Islet precursor cell (in vitro differentiated cells): ENCODE measurements around the gene DOK1.

Source experiments
- DNase-seq: peaks from one replicate; pipeline ENCODE4 v3.0.0-alpha.2; 2018

The DOK1 gene

GRCh38 chr2:74525717-74526648 lies 28.5 kb upstream of the DOK1 start, which contains the start of gene DQX1:
Gene DQX1 (minus strand): TSS chr2:74526231. CDS start chr2:74525729, 502 bp downstream.
- DNase-seq, result peak; percentile 68

- DNase-seq, result no peak
Measured at GRCh38 chr2:74526649-74527230, 27.8 kb upstream of the DOK1 start.

- no peak for DNase-seq
Measured at GRCh38 chr2:74527741-74528140, 26.8 kb upstream of the DOK1 start.

GRCh38 chr2:74528600-74529356 lies 25.7 kb upstream of the DOK1 start:
- no peak for DNase-seq

GRCh38 chr2:74529357-74530238 lies 24.9 kb upstream of the DOK1 start, which contains the start of the genes AUP1 and HTRA2:
Gene AUP1 (minus strand): TSS chr2:74529706. CDS start chr2:74529629, 77 bp downstream.
Gene HTRA2 (plus strand): TSS chr2:74529933. CDS start chr2:74530007, 74 bp downstream.
- peak; percentile 99 for DNase-seq

- peak; percentile 70 for DNase-seq
Measured at GRCh38 chr2:74530239-74531187, 24.0 kb upstream of the DOK1 start.

- DNase-seq, result no peak
Measured at GRCh38 chr2:74531666-74532065, 22.9 kb upstream of the DOK1 start.

- DNase-seq, result no peak
Measured at GRCh38 chr2:74532222-74532621, 22.3 kb upstream of the DOK1 start.

- DNase-seq, result no peak
Measured at GRCh38 chr2:74533464-74533863, 21.1 kb upstream of the DOK1 start.

- DNase-seq, result no peak
Measured at GRCh38 chr2:74534411-74534810, 20.1 kb upstream of the DOK1 start.

GRCh38 chr2:74535440-74535965 lies 19.0 kb upstream of the DOK1 start:
- no peak for DNase-seq

GRCh38 chr2:74536166-74536950 lies 18.2 kb upstream of the DOK1 start:
- no peak for DNase-seq

GRCh38 chr2:74537140-74537539 lies 17.4 kb upstream of the DOK1 start:
- DNase-seq, result no peak

GRCh38 chr2:74538881-74539339 lies 15.6 kb upstream of the DOK1 start:
- no peak for DNase-seq

- no peak for DNase-seq
Measured at GRCh38 chr2:74540291-74540690, 14.2 kb upstream of the DOK1 start.

- no peak for DNase-seq
Measured at GRCh38 chr2:74542978-74543377, 11.5 kb upstream of the DOK1 start.

GRCh38 chr2:74544634-74545033 lies 9.9 kb upstream of the DOK1 start:
- no peak for DNase-seq

GRCh38 chr2:74546004-74546403 lies 8.5 kb upstream of the DOK1 start:
- no peak for DNase-seq

- DNase-seq, result peak; percentile 46
Measured at GRCh38 chr2:74548285-74548899, 6.1 kb upstream of the DOK1 start.
